GM23338 (cell line): ENCODE data around the gene NRCAM. TPM values are rescaled to one million over a fixed set of nuclear protein-coding genes. Genes with fewer than 3 reads are reported as not detected.

Experiments used
- ATAC-seq: fragments of 200-7000 bp; cut with Tn5 transposase; 3 replicates; pipeline ENCODE4 v1.9.1; 2020
- DNase-seq: peaks from one replicate; pipeline ENCODE4 v3.0.0-alpha.2; 2015; ENCODE audit warnings: low spot score
- H2AFZ ChIP-seq: fragments of 200-600 bp; sonication (generic); 2 replicates; pipeline ENCODE4 v1.8.0; 2016; ENCODE audit warnings: antibody characterized with exemption, mild to moderate bottlenecking, moderate library complexity
- H3F3A ChIP-seq: fragments of 200-600 bp; sonication (generic); replicated peaks from 2 replicates; pipeline ENCODE4 v1.8.0; 2017; ENCODE audit warnings: antibody characterized with exemption, mixed run types, low read depth
- H3K27ac ChIP-seq: fragments of 200-600 bp; sonication (generic); 2 replicates; pipeline ENCODE4 v1.6.1; 2016; ENCODE audit warnings: low read depth
- H3K27me3 ChIP-seq: fragments of 200-600 bp; sonication (generic); 2 replicates; pipeline ENCODE4 v1.8.0; 2016; ENCODE audit warnings: mild to moderate bottlenecking, mixed run types, moderate library complexity; ENCODE audit not compliant: insufficient read depth
- H3K36me3 ChIP-seq: fragments of 200-600 bp; sonication (generic); 2 replicates; pipeline ENCODE4 v1.8.0; 2016; ENCODE audit warnings: mild to moderate bottlenecking; ENCODE audit not compliant: insufficient read depth
- H3K4me1 ChIP-seq: fragments of 200-600 bp; sonication (generic); 2 replicates; pipeline ENCODE4 v1.8.0; 2016; ENCODE audit warnings: mild to moderate bottlenecking, moderate library complexity; ENCODE audit not compliant: insufficient read depth
- H3K4me2 ChIP-seq: fragments of 200-600 bp; sonication (generic); 2 replicates; pipeline ENCODE4 v1.7.1; 2017; ENCODE audit warnings: mixed run types
- H3K4me3 ChIP-seq: fragments of 200-600 bp; sonication (generic); 2 replicates; pipeline ENCODE4 v1.6.1; 2016; ENCODE audit warnings: mixed run types
- H3K79me2 ChIP-seq: fragments of 200-600 bp; sonication (generic); replicated peaks from 2 replicates; pipeline ENCODE4 v1.8.0; 2017; ENCODE audit warnings: mild to moderate bottlenecking; ENCODE audit not compliant: insufficient read depth
- H3K9me2 ChIP-seq: fragments of 200-600 bp; sonication (generic); 2 replicates; pipeline ENCODE4 v1.8.0; 2017; ENCODE audit not compliant: insufficient read depth
- H4K20me1 ChIP-seq: fragments of 200-600 bp; sonication (generic); replicated peaks from 2 replicates; pipeline ENCODE4 v1.8.0; 2017; ENCODE audit warnings: mild to moderate bottlenecking; ENCODE audit not compliant: insufficient read depth
- H3K27ac Mint-ChIP-seq: 2 replicates; pipeline ENCODE4 v1.8.0; 2020; ENCODE audit warnings: inconsistent platforms, mild to moderate bottlenecking, moderate library complexity, mixed read lengths
- H3K27me3 Mint-ChIP-seq: 3 replicates; pipeline ENCODE4 v1.8.0; 2022; ENCODE audit warnings: low read depth, mild to moderate bottlenecking, moderate library complexity, mixed read lengths, inconsistent platforms; ENCODE audit not compliant: insufficient read depth, poor library complexity
- H3K36me3 Mint-ChIP-seq: 3 replicates; pipeline ENCODE4 v1.8.0; 2021; ENCODE audit warnings: low read depth, mild to moderate bottlenecking, inconsistent platforms, moderate library complexity, mixed read lengths
- H3K4me1 Mint-ChIP-seq: 3 replicates; pipeline ENCODE4 v1.8.0; 2020; ENCODE audit warnings: mild to moderate bottlenecking, inconsistent platforms, mixed read lengths
- H3K4me3 Mint-ChIP-seq: 3 replicates; pipeline ENCODE4 v1.8.0; 2021; ENCODE audit warnings: moderate library complexity, mild to moderate bottlenecking, inconsistent platforms, mixed read lengths
- H3K9me3 Mint-ChIP-seq: 3 replicates; pipeline ENCODE4 v1.8.0; 2020; ENCODE audit warnings: moderate library complexity, mild to moderate bottlenecking, inconsistent platforms, mixed read lengths
- CREB1 ChIP-seq: fragments of 250-450 bp; sonication (Bioruptor Pico); IDR thresholded peaks from 2 replicates; pipeline ENCODE4 v1.5.0; 2020; ENCODE audit warnings: low read depth, mild to moderate bottlenecking, moderate library complexity
- EZH2 ChIP-seq: fragments of 200-600 bp; sonication (generic); IDR thresholded peaks from one replicate; pipeline ENCODE4 v1.8.0; 2017; ENCODE audit warnings: antibody characterized with exemption, mild to moderate bottlenecking, low read depth; ENCODE audit not compliant: unreplicated experiment
- EZH2phosphoT487 ChIP-seq: fragments of 200-600 bp; sonication (generic); IDR thresholded peaks from one replicate; pipeline ENCODE4 v1.8.1; 2018; ENCODE audit warnings: antibody characterized with exemption; ENCODE audit not compliant: unreplicated experiment
- POLR2AphosphoS5 ChIP-seq: IDR thresholded peaks from 2 replicates; pipeline ENCODE4 v1.6.1; 2016; ENCODE audit warnings: antibody characterized with exemption, low read depth
- STAT1 ChIP-seq: IDR thresholded peaks from one replicate; pipeline ENCODE4 v1.6.1; 2016; ENCODE audit warnings: antibody characterized with exemption; ENCODE audit not compliant: unreplicated experiment
- ZNF331 ChIP-seq: fragments of 250-450 bp; sonication (Bioruptor Pico); IDR thresholded peaks from 2 replicates; pipeline ENCODE4 v1.5.0; 2020; ENCODE audit warnings: low read depth, mild to moderate bottlenecking, moderate library complexity
- polyA plus RNA-seq: library from polyadenylated mRNA; unstranded; fragments of >200 nt; fragmentation: Nextera tagmentation; extraction: Ambion mirVana; gene quantifications from 2 replicates; pipeline ENCODE4 v1.2.1, GENCODE V29; 2016
- total RNA-seq: library from RNA; depleted of rRNA; stranded (reverse); fragments of >200 nt; shearing (Covaris generic); gene quantifications from 2 replicates; pipeline ENCODE4 v1.2.3, GENCODE V29; 2014
- TF ChIP-seq, protein P1 (sequence below): fragments of 250-450 bp; sonication (Bioruptor Pico); IDR thresholded peaks from 2 replicates; pipeline ENCODE4 v1.5.0; 2020; ENCODE audit warnings: mild to moderate bottlenecking, moderate library complexity
- TF ChIP-seq, protein P2 (sequence below): IDR thresholded peaks from 2 replicates; pipeline ENCODE4 v1.6.1; 2016; ENCODE audit warnings: antibody characterized with exemption
- TF ChIP-seq, protein P3 (sequence below): IDR thresholded peaks from one replicate; pipeline ENCODE4 v1.6.1; 2018; ENCODE audit warnings: antibody characterized with exemption; ENCODE audit not compliant: unreplicated experiment

Gene NRCAM
- total and polyA plus RNA-seq, 2 experiments from 2014 or later = 2.5 to 6.8 TPM

DNA sequence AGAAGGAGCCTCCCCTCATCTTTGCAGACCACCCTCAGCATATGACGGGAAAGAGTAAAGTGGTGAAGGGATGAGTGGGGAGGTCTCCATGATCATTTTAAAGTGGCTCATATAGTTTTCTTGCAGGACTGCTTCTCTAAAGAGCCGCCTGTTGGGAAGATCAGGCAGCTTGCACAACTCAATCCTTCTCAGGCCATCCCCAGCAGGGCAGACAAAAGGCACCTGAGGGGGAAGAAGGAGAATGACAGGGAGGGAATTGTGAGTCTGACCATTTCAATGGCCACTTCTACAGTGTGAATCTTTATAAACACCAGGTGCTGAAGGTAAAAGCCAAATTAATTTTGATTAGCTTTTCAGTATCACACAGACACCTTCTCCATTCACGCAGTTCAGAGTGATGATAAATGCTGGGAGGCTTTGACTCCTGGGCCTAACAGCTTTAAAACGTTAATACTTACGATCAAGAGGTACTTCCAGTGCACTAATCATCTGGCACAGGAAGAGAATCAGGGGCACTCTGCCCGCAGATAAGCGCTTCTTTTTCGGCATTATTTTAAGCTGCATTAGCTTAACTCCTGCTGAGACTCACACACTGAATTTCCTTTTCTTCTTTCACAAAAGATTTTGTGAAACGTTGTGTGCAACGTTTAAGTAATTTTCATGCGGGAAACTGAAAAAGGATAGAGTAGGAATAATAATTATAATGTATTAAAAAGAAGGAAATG is 216.6 kb downstream of the NRCAM start (continued):
- TF ChIP-seq, protein P1, sequence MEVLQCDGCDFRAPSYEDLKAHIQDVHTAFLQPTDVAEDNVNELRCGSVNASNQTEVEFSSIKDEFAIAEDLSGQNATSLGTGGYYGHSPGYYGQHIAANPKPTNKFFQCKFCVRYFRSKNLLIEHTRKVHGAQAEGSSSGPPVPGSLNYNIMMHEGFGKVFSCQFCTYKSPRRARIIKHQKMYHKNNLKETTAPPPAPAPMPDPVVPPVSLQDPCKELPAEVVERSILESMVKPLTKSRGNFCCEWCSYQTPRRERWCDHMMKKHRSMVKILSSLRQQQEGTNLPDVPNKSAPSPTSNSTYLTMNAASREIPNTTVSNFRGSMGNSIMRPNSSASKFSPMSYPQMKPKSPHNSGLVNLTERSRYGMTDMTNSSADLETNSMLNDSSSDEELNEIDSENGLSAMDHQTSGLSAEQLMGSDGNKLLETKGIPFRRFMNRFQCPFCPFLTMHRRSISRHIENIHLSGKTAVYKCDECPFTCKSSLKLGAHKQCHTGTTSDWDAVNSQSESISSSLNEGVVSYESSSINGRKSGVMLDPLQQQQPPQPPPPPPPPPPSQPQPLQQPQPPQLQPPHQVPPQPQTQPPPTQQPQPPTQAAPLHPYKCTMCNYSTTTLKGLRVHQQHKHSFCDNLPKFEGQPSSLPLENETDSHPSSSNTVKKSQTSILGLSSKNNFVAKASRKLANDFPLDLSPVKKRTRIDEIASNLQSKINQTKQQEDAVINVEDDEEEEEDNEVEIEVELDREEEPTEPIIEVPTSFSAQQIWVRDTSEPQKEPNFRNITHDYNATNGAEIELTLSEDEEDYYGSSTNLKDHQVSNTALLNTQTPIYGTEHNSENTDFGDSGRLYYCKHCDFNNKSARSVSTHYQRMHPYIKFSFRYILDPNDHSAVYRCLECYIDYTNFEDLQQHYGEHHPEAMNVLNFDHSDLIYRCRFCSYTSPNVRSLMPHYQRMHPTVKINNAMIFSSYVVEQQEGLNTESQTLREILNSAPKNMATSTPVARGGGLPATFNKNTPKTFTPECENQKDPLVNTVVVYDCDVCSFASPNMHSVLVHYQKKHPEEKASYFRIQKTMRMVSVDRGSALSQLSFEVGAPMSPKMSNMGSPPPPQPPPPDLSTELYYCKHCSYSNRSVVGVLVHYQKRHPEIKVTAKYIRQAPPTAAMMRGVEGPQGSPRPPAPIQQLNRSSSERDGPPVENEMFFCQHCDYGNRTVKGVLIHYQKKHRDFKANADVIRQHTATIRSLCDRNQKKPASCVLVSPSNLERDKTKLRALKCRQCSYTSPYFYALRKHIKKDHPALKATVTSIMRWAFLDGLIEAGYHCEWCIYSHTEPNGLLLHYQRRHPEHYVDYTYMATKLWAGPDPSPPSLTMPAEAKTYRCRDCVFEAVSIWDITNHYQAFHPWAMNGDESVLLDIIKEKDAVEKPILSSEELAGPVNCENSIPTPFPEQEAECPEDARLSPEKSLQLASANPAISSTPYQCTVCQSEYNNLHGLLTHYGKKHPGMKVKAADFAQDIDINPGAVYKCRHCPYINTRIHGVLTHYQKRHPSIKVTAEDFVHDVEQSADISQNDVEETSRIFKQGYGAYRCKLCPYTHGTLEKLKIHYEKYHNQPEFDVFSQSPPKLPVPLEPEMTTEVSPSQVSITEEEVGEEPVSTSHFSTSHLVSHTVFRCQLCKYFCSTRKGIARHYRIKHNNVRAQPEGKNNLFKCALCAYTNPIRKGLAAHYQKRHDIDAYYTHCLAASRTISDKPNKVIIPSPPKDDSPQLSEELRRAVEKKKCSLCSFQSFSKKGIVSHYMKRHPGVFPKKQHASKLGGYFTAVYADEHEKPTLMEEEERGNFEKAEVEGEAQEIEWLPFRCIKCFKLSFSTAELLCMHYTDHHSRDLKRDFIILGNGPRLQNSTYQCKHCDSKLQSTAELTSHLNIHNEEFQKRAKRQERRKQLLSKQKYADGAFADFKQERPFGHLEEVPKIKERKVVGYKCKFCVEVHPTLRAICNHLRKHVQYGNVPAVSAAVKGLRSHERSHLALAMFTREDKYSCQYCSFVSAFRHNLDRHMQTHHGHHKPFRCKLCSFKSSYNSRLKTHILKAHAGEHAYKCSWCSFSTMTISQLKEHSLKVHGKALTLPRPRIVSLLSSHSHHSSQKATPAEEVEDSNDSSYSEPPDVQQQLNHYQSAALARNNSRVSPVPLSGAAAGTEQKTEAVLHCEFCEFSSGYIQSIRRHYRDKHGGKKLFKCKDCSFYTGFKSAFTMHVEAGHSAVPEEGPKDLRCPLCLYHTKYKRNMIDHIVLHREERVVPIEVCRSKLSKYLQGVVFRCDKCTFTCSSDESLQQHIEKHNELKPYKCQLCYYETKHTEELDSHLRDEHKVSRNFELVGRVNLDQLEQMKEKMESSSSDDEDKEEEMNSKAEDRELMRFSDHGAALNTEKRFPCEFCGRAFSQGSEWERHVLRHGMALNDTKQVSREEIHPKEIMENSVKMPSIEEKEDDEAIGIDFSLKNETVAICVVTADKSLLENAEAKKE (CRISPR knock-in tag) = no peak; the same call in 1 of the 2 replicates
- TF ChIP-seq STAT1 = no peak

DNA sequence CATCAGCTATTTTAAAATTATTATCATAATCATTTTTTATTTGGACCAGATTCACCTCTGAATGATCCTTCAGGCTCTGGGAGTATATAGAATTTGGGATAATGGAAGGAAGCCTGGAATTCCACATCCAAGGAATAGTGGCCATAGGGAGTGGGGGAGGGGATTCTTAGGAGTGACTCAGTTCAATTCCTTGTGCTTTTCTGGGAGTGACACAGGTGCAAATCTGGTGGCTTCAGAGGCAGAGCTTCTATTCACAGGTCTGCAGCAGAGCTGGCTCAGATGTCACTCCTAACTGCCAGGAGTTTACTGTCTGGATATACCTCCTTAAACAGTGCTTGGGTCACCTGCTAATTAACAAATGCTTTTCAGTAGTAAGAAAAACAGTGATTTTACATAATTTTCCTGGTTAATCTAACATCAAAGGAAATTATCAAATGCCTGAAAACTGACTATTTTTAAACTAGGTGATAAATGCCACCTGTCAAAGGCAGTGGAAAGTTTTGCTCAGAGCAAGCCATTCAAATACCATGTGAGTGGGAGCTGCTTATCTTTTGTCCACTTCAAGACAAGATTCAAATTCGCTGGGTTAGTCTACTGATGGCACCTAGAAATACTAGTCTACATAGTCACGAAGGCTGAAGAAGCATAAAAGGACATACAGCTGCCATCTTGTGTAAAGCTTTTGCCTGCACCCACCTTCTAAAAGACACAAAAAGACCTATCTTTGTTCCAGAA is 219.4 kb downstream of the NRCAM start:
- Histone ChIP-seq H3K27me3 (no peaks in the 10 kb centered on the region), H3K9me2 (no peaks in the 10 kb centered on the region), H3F3A (no peaks in the 10 kb centered on the region), H3K4me3 (no peak overlapping the region), H3K27ac (no peak overlapping the region), H3K36me3 (no peaks in the 10 kb centered on the region), H3K4me2 (peak overlapping the region; percentile 36), H3K79me2 (no peaks in the 10 kb centered on the region), H2AFZ (no peak overlapping the region), H4K20me1 (no peaks in the 10 kb centered on the region), H3K4me1 (peaks cover 45% of the 10 kb centered on the region)
- peak; percentile 40; the same call in 1 of the 3 replicates for ATAC-seq
- H3K27ac Mint-ChIP-seq = 0 out of 2 replicates have a peak overlapping the region, but pooled peaks have one; percentile 37
- no peaks in the 10 kb centered on the region for H3K36me3 Mint-ChIP-seq
- H3K4me3 Mint-ChIP-seq = no peak overlapping the region
- no peaks in the 10 kb centered on the region for H3K27me3 Mint-ChIP-seq
- peaks cover 49% of the 10 kb centered on the region for H3K4me1 Mint-ChIP-seq
- peak; percentile 59 for DNase-seq
- H3K9me3 Mint-ChIP-seq = no peaks in the 10 kb centered on the region
- TF ChIP-seq POLR2AphosphoS5 (no peak), EZH2 (no peak), CREB1 (no peak), ZNF331 (no peak), EZH2phosphoT487 (no peak)
- TF ChIP-seq, protein P2, sequence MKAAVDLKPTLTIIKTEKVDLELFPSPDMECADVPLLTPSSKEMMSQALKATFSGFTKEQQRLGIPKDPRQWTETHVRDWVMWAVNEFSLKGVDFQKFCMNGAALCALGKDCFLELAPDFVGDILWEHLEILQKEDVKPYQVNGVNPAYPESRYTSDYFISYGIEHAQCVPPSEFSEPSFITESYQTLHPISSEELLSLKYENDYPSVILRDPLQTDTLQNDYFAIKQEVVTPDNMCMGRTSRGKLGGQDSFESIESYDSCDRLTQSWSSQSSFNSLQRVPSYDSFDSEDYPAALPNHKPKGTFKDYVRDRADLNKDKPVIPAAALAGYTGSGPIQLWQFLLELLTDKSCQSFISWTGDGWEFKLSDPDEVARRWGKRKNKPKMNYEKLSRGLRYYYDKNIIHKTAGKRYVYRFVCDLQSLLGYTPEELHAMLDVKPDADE = no peak
- TF ChIP-seq, protein P3, sequence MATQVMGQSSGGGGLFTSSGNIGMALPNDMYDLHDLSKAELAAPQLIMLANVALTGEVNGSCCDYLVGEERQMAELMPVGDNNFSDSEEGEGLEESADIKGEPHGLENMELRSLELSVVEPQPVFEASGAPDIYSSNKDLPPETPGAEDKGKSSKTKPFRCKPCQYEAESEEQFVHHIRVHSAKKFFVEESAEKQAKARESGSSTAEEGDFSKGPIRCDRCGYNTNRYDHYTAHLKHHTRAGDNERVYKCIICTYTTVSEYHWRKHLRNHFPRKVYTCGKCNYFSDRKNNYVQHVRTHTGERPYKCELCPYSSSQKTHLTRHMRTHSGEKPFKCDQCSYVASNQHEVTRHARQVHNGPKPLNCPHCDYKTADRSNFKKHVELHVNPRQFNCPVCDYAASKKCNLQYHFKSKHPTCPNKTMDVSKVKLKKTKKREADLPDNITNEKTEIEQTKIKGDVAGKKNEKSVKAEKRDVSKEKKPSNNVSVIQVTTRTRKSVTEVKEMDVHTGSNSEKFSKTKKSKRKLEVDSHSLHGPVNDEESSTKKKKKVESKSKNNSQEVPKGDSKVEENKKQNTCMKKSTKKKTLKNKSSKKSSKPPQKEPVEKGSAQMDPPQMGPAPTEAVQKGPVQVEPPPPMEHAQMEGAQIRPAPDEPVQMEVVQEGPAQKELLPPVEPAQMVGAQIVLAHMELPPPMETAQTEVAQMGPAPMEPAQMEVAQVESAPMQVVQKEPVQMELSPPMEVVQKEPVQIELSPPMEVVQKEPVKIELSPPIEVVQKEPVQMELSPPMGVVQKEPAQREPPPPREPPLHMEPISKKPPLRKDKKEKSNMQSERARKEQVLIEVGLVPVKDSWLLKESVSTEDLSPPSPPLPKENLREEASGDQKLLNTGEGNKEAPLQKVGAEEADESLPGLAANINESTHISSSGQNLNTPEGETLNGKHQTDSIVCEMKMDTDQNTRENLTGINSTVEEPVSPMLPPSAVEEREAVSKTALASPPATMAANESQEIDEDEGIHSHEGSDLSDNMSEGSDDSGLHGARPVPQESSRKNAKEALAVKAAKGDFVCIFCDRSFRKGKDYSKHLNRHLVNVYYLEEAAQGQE = no peak
